RWPE2 (cell line): Measurements from ENCODE around the gene VRK3.

Source experiments
- ATAC-seq: fragments of 200-7000 bp; cut with Tn5 transposase; 3 replicates; pipeline ENCODE4 v1.9.1; 2021; ENCODE audit warnings: low read depth
- DNase-seq: peaks from one replicate; pipeline ENCODE4 v3.0.0-alpha.2; 2020; ENCODE audit warnings: low spot score
- H3K27ac ChIP-seq: fragments of 450-650 bp; 2 replicates; pipeline ENCODE4 v1.5.1; 2017; ENCODE audit warnings: mild to moderate bottlenecking; ENCODE audit not compliant: poor library complexity, severe bottlenecking
- H3K27me3 ChIP-seq: fragments of 250-450 bp; sonication (Bioruptor Pico); 2 replicates; pipeline ENCODE4 v1.5.1; 2021; ENCODE audit warnings: mild to moderate bottlenecking, moderate library complexity; ENCODE audit not compliant: insufficient read depth, poor library complexity, severe bottlenecking
- H3K36me3 ChIP-seq: fragments of 250-450 bp; sonication (Bioruptor Pico); 2 replicates; pipeline ENCODE4 v1.5.1; 2020; ENCODE audit warnings: low read depth, mild to moderate bottlenecking, moderate library complexity
- H3K4me1 ChIP-seq: fragments of 250-450 bp; sonication (Bioruptor Pico); 2 replicates; pipeline ENCODE4 v1.5.1; 2021; ENCODE audit warnings: mild to moderate bottlenecking, moderate library complexity; ENCODE audit not compliant: insufficient read depth, poor library complexity, severe bottlenecking
- H3K4me3 ChIP-seq: fragments of 250-450 bp; sonication (Bioruptor Pico); 2 replicates; pipeline ENCODE4 v1.5.1; 2021; ENCODE audit warnings: mild to moderate bottlenecking, moderate library complexity; ENCODE audit not compliant: severe bottlenecking
- H3K9me3 ChIP-seq: fragments of 250-450 bp; sonication (Bioruptor Pico); 2 replicates; pipeline ENCODE4 v1.5.1; 2021; ENCODE audit warnings: mild to moderate bottlenecking, moderate library complexity; ENCODE audit not compliant: severe bottlenecking
- CTCF ChIP-seq: fragments of 450-650 bp; IDR thresholded peaks from one replicate; pipeline ENCODE4 v1.5.1; 2017; ENCODE audit warnings: mild to moderate bottlenecking, moderate library complexity; ENCODE audit not compliant: poor library complexity, severe bottlenecking

Gene VRK3

GRCh38 chr19:50022823-50023222 is 2.3 kb downstream of the VRK3 start:
- H3K27me3 ChIP-seq = no peaks in the 10 kb centered on the region
- ATAC-seq (no peak), DNase-seq (no peak)
- no peak for TF ChIP-seq CTCF
- no peaks in the 10 kb centered on the region for H3K4me1 ChIP-seq
- H3K4me3 ChIP-seq = no peak overlapping the region
- H3K9me3 ChIP-seq = no peaks in the 10 kb centered on the region
- H3K27ac ChIP-seq = no peak overlapping the region
- peaks cover 7% of the 10 kb centered on the region; the same call in 1 of the 2 replicates for H3K36me3 ChIP-seq

DNA sequence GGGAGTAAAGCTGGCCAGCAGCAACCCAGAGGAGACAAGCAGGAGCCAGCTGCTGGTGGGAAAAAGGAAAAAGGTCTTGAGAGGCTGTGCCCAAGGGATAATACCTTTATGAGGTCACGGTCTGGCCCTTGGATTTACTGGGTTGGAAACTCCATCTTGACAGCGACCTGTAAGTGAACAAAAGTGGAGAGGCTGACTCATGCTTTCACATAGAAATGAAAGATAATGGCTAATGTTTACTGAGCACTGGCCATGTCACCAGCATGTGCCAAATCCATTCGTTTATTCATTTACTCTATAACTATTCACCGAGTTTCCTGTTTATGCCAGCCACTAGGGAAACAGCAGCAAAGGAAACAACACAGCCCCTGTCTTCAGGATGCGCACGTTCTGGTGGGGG is 4.7 kb downstream of the VRK3 start:
- ATAC-seq (no peak), DNase-seq (no peak)
- no peak for TF ChIP-seq CTCF
- Histone ChIP-seq H3K36me3 (peaks cover 24% of the 10 kb centered on the region), H3K27ac (no peak overlapping the region), H3K27me3 (no peaks in the 10 kb centered on the region), H3K9me3 (no peaks in the 10 kb centered on the region), H3K4me3 (no peak overlapping the region), H3K4me1 (no peaks in the 10 kb centered on the region)

DNA sequence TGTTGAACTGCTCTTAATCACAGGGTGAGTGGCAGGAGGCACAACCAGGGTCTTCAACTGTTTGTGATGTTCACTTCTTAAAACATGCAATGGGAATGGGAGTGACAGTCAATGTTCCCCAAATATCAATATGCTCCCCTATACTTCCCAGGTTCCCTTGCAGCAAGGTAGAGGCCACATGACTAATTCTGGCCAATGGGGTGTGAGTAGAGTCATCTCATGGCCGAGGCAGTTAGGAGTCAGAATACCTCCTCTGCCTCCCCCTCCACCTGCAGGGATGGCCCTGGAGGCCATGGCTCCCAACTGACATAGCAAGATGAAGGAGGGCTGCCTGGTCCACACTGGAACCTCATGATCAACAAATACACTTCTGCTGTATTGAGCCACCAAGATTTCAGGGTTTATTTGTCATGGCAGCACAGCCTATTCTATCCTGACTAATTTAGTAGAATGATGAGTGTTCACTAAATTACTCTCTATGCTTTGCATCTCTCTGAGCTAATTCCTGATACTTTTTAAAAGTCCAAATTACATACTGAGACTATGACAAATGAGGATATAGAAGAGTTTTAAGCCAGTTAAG is 8.9 kb downstream of the VRK3 start:
- Histone ChIP-seq H3K36me3 (peaks cover 45% of the 10 kb centered on the region), H3K4me3 (no peak overlapping the region), H3K27me3 (no peaks in the 10 kb centered on the region), H3K4me1 (no peaks in the 10 kb centered on the region), H3K27ac (no peak overlapping the region), H3K9me3 (no peaks in the 10 kb centered on the region)
- ATAC-seq (no peak), DNase-seq (no peak)
- TF ChIP-seq CTCF = no peak

DNA sequence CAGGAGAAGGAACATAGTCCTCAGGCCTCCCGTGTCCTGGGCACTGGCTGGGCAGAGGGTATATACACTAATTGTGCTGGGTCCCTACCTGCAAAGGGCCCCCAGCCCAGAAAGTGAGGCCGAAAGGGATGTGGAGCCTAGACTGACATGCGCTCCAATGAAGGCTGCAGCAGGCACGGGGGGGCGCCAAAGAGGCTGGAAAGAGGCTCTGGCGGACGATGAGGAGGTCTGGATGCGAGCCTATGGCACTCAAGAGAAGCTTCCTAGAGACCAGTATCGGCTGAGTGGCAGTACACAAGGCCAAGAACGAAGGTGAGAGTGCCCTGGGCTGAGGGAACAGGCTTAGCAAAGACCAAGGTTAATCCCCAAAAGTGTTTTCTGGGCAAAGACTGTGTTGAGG is 16.6 kb downstream of the VRK3 start:
- ATAC-seq = no peak
- H3K27me3 ChIP-seq = no peaks in the 10 kb centered on the region
- TF ChIP-seq CTCF = peak; percentile 11
- no peak for DNase-seq
- no peak overlapping the region for H3K27ac ChIP-seq
- H3K9me3 ChIP-seq = no peaks in the 10 kb centered on the region
- no peak overlapping the region for H3K4me3 ChIP-seq
- peaks cover 45% of the 10 kb centered on the region for H3K36me3 ChIP-seq
- H3K4me1 ChIP-seq = peaks cover 14% of the 10 kb centered on the region

GRCh38 chr19:50007947-50008346 is 17.2 kb downstream of the VRK3 start:
- Histone ChIP-seq H3K4me3 (no peak overlapping the region), H3K36me3 (peaks cover 48% of the 10 kb centered on the region), H3K4me1 (peaks cover 15% of the 10 kb centered on the region), H3K27me3 (no peaks in the 10 kb centered on the region), H3K27ac (no peak overlapping the region), H3K9me3 (no peaks in the 10 kb centered on the region)
- no peak for TF ChIP-seq CTCF
- no peak for DNase-seq
- ATAC-seq = no peak
